ENCODE data around the gene DPYSL5.

DPYSL5 gene

GRCh38 chr2:26933431-26934334 is 85.8 kb downstream of the DPYSL5 start:
- no peak overlapping the region for H3K23ac ChIP-seq (ENCODE audit: low read length)
- no peak overlapping the region for H4K8ac ChIP-seq (ENCODE audit: low read depth, low read length)
- H3K4ac ChIP-seq (ENCODE audit: low read depth, low read length) = no peak overlapping the region
- H3K79me1 ChIP-seq (ENCODE audit: low read length) = no peaks in the 10 kb centered on the region
- no peak overlapping the region for H3K18ac ChIP-seq (ENCODE audit: low read length)
- no peaks in the 10 kb centered on the region for H3K27me3 ChIP-seq (ENCODE audit: insufficient read depth, low read length, poor library complexity)
- no peak overlapping the region for H2BK15ac ChIP-seq (replicated peaks; ENCODE audit: low read depth)
- no peak for DNase-seq
- H3K56ac ChIP-seq (ENCODE audit: low read length) = no peak overlapping the region
- H3K4me1 ChIP-seq (ENCODE audit: control insufficient read depth, low read depth, low read length) = no peaks in the 10 kb centered on the region
- no peak overlapping the region for H3K9ac ChIP-seq (ENCODE audit: low read length)
- H3K79me2 ChIP-seq (ENCODE audit: control insufficient read depth, insufficient read depth, low read length) = no peaks in the 10 kb centered on the region
- H3K4me3 ChIP-seq (ENCODE audit: low read length) = no peak overlapping the region
- H3K4me2 ChIP-seq (ENCODE audit: low read length) = no peak overlapping the region
- H2BK120ac ChIP-seq (ENCODE audit: low read depth, low read length) = no peak overlapping the region
- no peak overlapping the region for H2AK5ac ChIP-seq (ENCODE audit: low read length)
- H2BK5ac ChIP-seq (ENCODE audit: low read length) = no peak overlapping the region
- no peak overlapping the region for H4K5ac ChIP-seq (ENCODE audit: low read length)
- no peaks in the 10 kb centered on the region for H3K36me3 ChIP-seq (ENCODE audit: control insufficient read depth, insufficient read depth, low read length)
- WGBS (ENCODE audit: extremely low coverage, insufficient coverage, low lambda C conversion rate) = no CpG with 5 or more reads among the region's 16 CpGs
- no peak overlapping the region for H3K27ac ChIP-seq (ENCODE audit: low read depth, low read length)

GRCh38 chr2:26934335-26934724 is 86.4 kb downstream of the DPYSL5 start:
- no CpG with 5 or more reads among the region's 10 CpGs for WGBS (ENCODE audit: extremely low coverage, insufficient coverage, low lambda C conversion rate)
- H3K18ac ChIP-seq (ENCODE audit: low read length) = no peak overlapping the region
- no peak for DNase-seq
- H2BK5ac ChIP-seq (ENCODE audit: low read length) = no peak overlapping the region
- H3K56ac ChIP-seq (ENCODE audit: low read length) = no peak overlapping the region
- H3K4me3 ChIP-seq (ENCODE audit: low read length) = no peak overlapping the region
- H2BK15ac ChIP-seq (replicated peaks; ENCODE audit: low read depth) = no peak overlapping the region
- H3K9ac ChIP-seq (ENCODE audit: low read length) = no peak overlapping the region
- H4K8ac ChIP-seq (ENCODE audit: low read depth, low read length) = no peak overlapping the region
- H2BK120ac ChIP-seq (ENCODE audit: low read depth, low read length) = no peak overlapping the region
- no peaks in the 10 kb centered on the region for H3K4me1 ChIP-seq (ENCODE audit: control insufficient read depth, low read depth, low read length)
- no peak overlapping the region for H3K27ac ChIP-seq (ENCODE audit: low read depth, low read length)
- H3K27me3 ChIP-seq (ENCODE audit: insufficient read depth, low read length, poor library complexity) = no peaks in the 10 kb centered on the region
- H3K36me3 ChIP-seq (ENCODE audit: control insufficient read depth, insufficient read depth, low read length) = no peaks in the 10 kb centered on the region
- no peak overlapping the region for H4K5ac ChIP-seq (ENCODE audit: low read length)
- no peak overlapping the region for H3K23ac ChIP-seq (ENCODE audit: low read length)
- no peak overlapping the region for H2AK5ac ChIP-seq (ENCODE audit: low read length)
- H3K4ac ChIP-seq (ENCODE audit: low read depth, low read length) = no peak overlapping the region
- H3K79me2 ChIP-seq (ENCODE audit: control insufficient read depth, insufficient read depth, low read length) = no peaks in the 10 kb centered on the region
- H3K4me2 ChIP-seq (ENCODE audit: low read length) = no peak overlapping the region
- H3K79me1 ChIP-seq (ENCODE audit: low read length) = no peaks in the 10 kb centered on the region

GRCh38 chr2:26934985-26935384 is 87.1 kb downstream of the DPYSL5 start:
- H2BK15ac ChIP-seq (replicated peaks; ENCODE audit: low read depth) = no peak overlapping the region
- H3K79me1 ChIP-seq (ENCODE audit: low read length) = no peaks in the 10 kb centered on the region
- no peak overlapping the region for H3K4me2 ChIP-seq (ENCODE audit: low read length)
- no peak overlapping the region for H3K4me3 ChIP-seq (ENCODE audit: low read length)
- H4K8ac ChIP-seq (ENCODE audit: low read depth, low read length) = no peak overlapping the region
- no peak overlapping the region for H3K9ac ChIP-seq (ENCODE audit: low read length)
- H3K27ac ChIP-seq (ENCODE audit: low read depth, low read length) = no peak overlapping the region
- no peak overlapping the region for H2BK5ac ChIP-seq (ENCODE audit: low read length)
- WGBS (ENCODE audit: extremely low coverage, insufficient coverage, low lambda C conversion rate) = no CpG with 5 or more reads among the region's 3 CpGs
- DNase-seq = no peak
- no peak overlapping the region for H2BK120ac ChIP-seq (ENCODE audit: low read depth, low read length)
- H3K18ac ChIP-seq (ENCODE audit: low read length) = no peak overlapping the region
- no peaks in the 10 kb centered on the region for H3K79me2 ChIP-seq (ENCODE audit: control insufficient read depth, insufficient read depth, low read length)
- H3K27me3 ChIP-seq (ENCODE audit: insufficient read depth, low read length, poor library complexity) = no peaks in the 10 kb centered on the region
- H3K4ac ChIP-seq (ENCODE audit: low read depth, low read length) = no peak overlapping the region
- no peak overlapping the region for H3K23ac ChIP-seq (ENCODE audit: low read length)
- H3K36me3 ChIP-seq (ENCODE audit: control insufficient read depth, insufficient read depth, low read length) = no peaks in the 10 kb centered on the region
- no peak overlapping the region for H4K5ac ChIP-seq (ENCODE audit: low read length)
- no peak overlapping the region for H3K56ac ChIP-seq (ENCODE audit: low read length)
- no peak overlapping the region for H2AK5ac ChIP-seq (ENCODE audit: low read length)
- H3K4me1 ChIP-seq (ENCODE audit: control insufficient read depth, low read depth, low read length) = no peaks in the 10 kb centered on the region

- Histone ChIP-seq H4K8ac (ENCODE audit: low read depth, low read length) (no peak overlapping the region), H3K79me1 (ENCODE audit: low read length) (no peaks in the 10 kb centered on the region), H3K4me2 (ENCODE audit: low read length) (no peak overlapping the region), H2AK5ac (ENCODE audit: low read length) (no peak overlapping the region), H3K36me3 (ENCODE audit: control insufficient read depth, insufficient read depth, low read length) (no peaks in the 10 kb centered on the region), H3K23ac (ENCODE audit: low read length) (no peak overlapping the region), H3K27me3 (ENCODE audit: insufficient read depth, low read length, poor library complexity) (no peaks in the 10 kb centered on the region), H3K18ac (ENCODE audit: low read length) (no peak overlapping the region), H3K56ac (ENCODE audit: low read length) (no peak overlapping the region), H3K4ac (ENCODE audit: low read depth, low read length) (no peak overlapping the region), H4K5ac (ENCODE audit: low read length) (no peak overlapping the region), H3K27ac (ENCODE audit: low read depth, low read length) (no peak overlapping the region), H2BK5ac (ENCODE audit: low read length) (no peak overlapping the region), H3K79me2 (ENCODE audit: control insufficient read depth, insufficient read depth, low read length) (no peaks in the 10 kb centered on the region), H2BK15ac (replicated peaks; ENCODE audit: low read depth) (no peak overlapping the region), H3K9ac (ENCODE audit: low read length) (no peak overlapping the region), H3K4me3 (ENCODE audit: low read length) (no peak overlapping the region), H2BK120ac (ENCODE audit: low read depth, low read length) (no peak overlapping the region), H3K4me1 (ENCODE audit: control insufficient read depth, low read depth, low read length) (no peaks in the 10 kb centered on the region)
- DNase-seq = no peak
- no CpG with 5 or more reads among the region's 5 CpGs for WGBS (ENCODE audit: extremely low coverage, insufficient coverage, low lambda C conversion rate)
Measured at GRCh38 chr2:26936855-26937254, 88.9 kb downstream of the DPYSL5 start.

- Histone ChIP-seq H3K79me2 (ENCODE audit: control insufficient read depth, insufficient read depth, low read length) (no peaks in the 10 kb centered on the region), H4K5ac (ENCODE audit: low read length) (no peak overlapping the region), H3K27ac (ENCODE audit: low read depth, low read length) (no peak overlapping the region), H3K4me2 (ENCODE audit: low read length) (no peak overlapping the region), H3K4me3 (ENCODE audit: low read length) (no peak overlapping the region), H3K4me1 (ENCODE audit: control insufficient read depth, low read depth, low read length) (no peaks in the 10 kb centered on the region), H3K18ac (ENCODE audit: low read length) (no peak overlapping the region), H3K56ac (ENCODE audit: low read length) (no peak overlapping the region), H2BK15ac (replicated peaks; ENCODE audit: low read depth) (no peak overlapping the region), H3K79me1 (ENCODE audit: low read length) (no peaks in the 10 kb centered on the region), H2BK120ac (ENCODE audit: low read depth, low read length) (no peak overlapping the region), H4K8ac (ENCODE audit: low read depth, low read length) (no peak overlapping the region), H2BK5ac (ENCODE audit: low read length) (no peak overlapping the region), H3K27me3 (ENCODE audit: insufficient read depth, low read length, poor library complexity) (no peaks in the 10 kb centered on the region), H3K23ac (ENCODE audit: low read length) (no peak overlapping the region), H2AK5ac (ENCODE audit: low read length) (no peak overlapping the region), H3K4ac (ENCODE audit: low read depth, low read length) (no peak overlapping the region), H3K36me3 (ENCODE audit: control insufficient read depth, insufficient read depth, low read length) (no peaks in the 10 kb centered on the region), H3K9ac (ENCODE audit: low read length) (no peak overlapping the region)
- DNase-seq = no peak
- no CpG with 5 or more reads among the region's 10 CpGs for WGBS (ENCODE audit: extremely low coverage, insufficient coverage, low lambda C conversion rate)
Measured at GRCh38 chr2:26938399-26939118, 90.6 kb downstream of the DPYSL5 start.

Measured in mesendoderm (in vitro differentiated cells).